SK-N-DZ (cell line): ENCODE measurements around the gene EPHA1.
A peak's percentile ranks its signal among the peaks of the same experiment; 100 is the strongest.

Source experiments
- DNase-seq: peaks from one replicate; pipeline ENCODE4 v3.0.0-alpha.2; 2015; ENCODE audit warnings: low spot score

Gene EPHA1

GRCh38 chr7:143389316-143390103, 19.1 kb downstream of the EPHA1 start:
- no peak for DNase-seq

GRCh38 chr7:143388491-143389101, 20.1 kb downstream of the EPHA1 start:
- DNase-seq = no peak

GRCh38 chr7:143388051-143388450, 20.6 kb downstream of the EPHA1 start:
- no peak for DNase-seq

DNA sequence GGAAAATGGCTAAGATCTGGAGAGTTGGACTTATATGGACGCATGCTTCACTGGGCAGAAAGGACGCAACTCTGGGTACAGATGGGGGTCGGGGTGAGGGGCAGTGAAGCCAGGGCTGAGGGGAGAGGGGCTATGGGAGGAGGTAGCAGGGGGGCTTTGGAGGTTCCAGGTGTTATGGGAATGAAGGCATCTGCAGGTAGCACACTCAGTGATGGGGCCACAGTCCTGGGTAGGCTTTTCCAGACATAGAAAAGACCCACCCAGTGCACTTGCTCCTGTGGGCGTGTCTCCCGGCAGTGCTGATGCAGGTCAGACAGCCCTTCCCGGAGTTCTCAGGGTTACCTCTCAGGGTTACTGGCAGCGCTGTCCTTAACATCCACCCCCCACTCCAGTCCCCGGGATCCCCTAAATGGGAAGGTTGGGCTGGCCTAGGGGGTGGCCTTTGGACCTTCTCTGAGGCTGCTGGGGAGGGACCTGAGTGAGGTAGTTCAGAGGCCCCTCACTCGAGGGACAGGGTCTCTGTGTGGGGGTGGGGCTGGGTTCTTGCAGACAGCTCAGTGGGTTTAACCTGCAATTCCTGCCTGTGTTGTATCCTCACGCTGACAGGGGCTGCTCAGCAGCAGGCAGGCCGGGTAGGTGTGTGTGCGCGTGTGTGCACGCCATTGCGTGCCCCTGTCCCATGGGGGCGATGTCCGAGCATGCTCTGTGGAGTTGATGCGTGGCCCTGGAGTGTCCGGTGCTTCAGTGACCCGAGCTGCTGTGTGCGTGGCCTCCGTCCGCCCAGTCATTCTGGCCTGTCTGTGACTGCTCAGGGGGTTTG, 21.3 kb downstream of the EPHA1 start:
- DNase-seq = no peak

GRCh38 chr7:143385891-143386781, 22.5 kb downstream of the EPHA1 start:
- no peak for DNase-seq

- no peak for DNase-seq
Observed at GRCh38 chr7:143384661-143385631, 23.7 kb downstream of the EPHA1 start.

DNA sequence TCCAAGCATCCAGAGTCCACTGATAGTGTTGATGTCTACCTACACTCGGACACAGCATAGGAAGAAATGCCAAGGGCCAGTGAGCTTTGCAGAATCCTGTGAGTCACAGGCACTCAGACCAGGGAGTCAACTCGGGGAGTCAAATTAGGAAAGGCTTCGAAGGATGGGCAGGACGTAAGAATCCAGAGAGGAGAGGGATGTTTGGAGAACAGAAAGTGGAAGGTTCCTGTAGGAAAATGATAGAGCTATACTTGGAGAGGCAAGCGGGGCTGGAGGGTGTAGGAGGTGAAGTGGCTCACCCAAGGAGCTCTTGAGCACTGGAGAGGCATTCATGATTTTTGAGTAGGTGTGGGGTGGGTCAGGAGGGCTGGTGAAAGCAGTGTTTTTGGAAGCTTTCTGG, 24.5 kb downstream of the EPHA1 start:
- DNase-seq = no peak

GRCh38 chr7:143383642-143383957, 25.1 kb downstream of the EPHA1 start:
- no peak for DNase-seq

- no peak for DNase-seq
Observed at GRCh38 chr7:143382791-143383641, 25.6 kb downstream of the EPHA1 start.

DNA sequence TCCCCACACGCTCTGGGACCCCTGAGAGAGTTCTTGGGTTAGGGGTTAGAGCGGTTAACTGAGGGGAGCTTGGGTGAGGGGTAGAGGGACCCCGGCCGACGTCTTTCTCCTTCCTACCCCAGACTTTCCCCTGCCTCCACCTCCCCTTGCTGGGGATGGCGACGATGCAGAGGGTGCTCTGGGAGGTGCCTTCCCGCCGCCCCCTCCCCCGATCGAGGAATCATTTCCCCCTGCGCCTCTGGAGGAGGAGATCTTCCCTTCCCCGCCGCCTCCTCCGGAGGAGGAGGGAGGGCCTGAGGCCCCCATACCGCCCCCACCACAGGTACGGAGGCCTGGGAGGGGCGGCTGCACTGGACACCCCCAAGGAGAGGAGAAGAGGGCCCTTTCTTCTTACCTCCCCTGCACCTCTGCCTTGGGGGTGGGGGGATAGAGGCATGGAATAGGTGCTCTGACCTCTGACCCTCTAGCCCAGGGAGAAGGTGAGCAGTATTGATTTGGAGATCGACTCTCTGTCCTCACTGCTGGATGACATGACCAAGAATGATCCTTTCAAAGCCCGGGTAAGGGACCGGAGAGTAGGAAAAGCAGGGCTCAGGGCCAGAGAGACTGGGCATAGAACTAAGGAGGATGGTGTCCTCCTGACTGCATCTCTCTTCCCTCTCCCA, 26.4 kb downstream of the EPHA1 start:
- no peak for DNase-seq

GRCh38 chr7:143381427-143382125, 27.1 kb downstream of the EPHA1 start:
- no peak for DNase-seq

GRCh38 chr7:143380646-143381426, 27.8 kb downstream of the EPHA1 start, which contains the start of gene ZYX:
Gene ZYX (plus strand): TSS chr7:143381345. CDS start chr7:143381572, 227 bp downstream.
- peak; percentile 83 for DNase-seq

DNA sequence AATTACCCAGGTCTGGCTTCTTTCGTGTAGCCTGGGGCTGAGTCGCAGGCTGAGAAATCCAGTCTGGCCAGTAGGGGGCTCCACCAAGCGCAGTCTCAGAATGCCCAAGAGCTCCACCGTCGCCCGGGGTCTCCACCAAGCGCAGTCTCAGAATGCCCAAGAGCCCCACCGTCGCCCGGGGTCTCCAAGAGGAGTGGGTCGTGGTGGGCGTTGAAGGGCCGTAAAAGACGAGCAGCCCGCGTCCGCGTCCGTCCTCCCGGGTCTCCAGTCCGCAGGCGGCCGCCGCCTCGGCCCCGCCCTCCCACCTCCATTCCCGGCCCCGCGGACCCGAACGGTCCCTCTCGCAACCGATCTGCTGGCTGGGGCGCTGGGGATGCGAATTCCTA, 28.4 kb downstream of the EPHA1 start:
- DNase-seq = peak; percentile 86

GRCh38 chr7:143379611-143380259, 28.9 kb downstream of the EPHA1 start:
- no peak for DNase-seq

- no peak for DNase-seq
Observed at GRCh38 chr7:143376396-143376795, 32.3 kb downstream of the EPHA1 start.

GRCh38 chr7:143375298-143376034, 33.2 kb downstream of the EPHA1 start:
- DNase-seq = no peak
